ENCODE data around the gene FUT8. TPM values are rescaled to one million over a fixed set of nuclear protein-coding genes. Genes with fewer than 3 reads are reported as not detected.

FUT8 gene
- total RNA-seq, 1 donor from 2014 or later, result 117 TPM

- intact Hi-C loops (cut with micrococcal nuclease), result no loop called here
Observed at GRCh38 chr14:65487783-65488494, 75.4 kb downstream of the FUT8 start.

- intact Hi-C loops (cut with micrococcal nuclease), result no loop called here
Observed at GRCh38 chr14:65491274-65491673, 78.7 kb downstream of the FUT8 start.

GRCh38 chr14:65492266-65492665 lies 79.7 kb downstream of the FUT8 start:
- intact Hi-C loops (cut with micrococcal nuclease), result no loop called here

- intact Hi-C loops (cut with micrococcal nuclease), result no loop called here
Observed at GRCh38 chr14:65495196-65495595, 82.7 kb downstream of the FUT8 start.

- intact Hi-C loops (cut with micrococcal nuclease), result no loop called here
Observed at GRCh38 chr14:65496178-65496993, 83.9 kb downstream of the FUT8 start.

GRCh38 chr14:65499138-65499537 lies 86.6 kb downstream of the FUT8 start:
- intact Hi-C loops (cut with micrococcal nuclease), result no loop called here

GRCh38 chr14:65500075-65500474 lies 87.5 kb downstream of the FUT8 start:
- intact Hi-C loops (cut with micrococcal nuclease), result no loop called here

- intact Hi-C loops (cut with micrococcal nuclease), result no loop called here
Observed at GRCh38 chr14:65501328-65501727, 88.8 kb downstream of the FUT8 start.

GRCh38 chr14:65502676-65503124 lies 90.2 kb downstream of the FUT8 start:
- intact Hi-C loops (cut with micrococcal nuclease), result no loop called here

GRCh38 chr14:65503771-65504170 lies 91.2 kb downstream of the FUT8 start:
- intact Hi-C loops (cut with micrococcal nuclease), result no loop called here

- intact Hi-C loops (cut with micrococcal nuclease), result no loop called here
Observed at GRCh38 chr14:65506801-65507200, 94.3 kb downstream of the FUT8 start.

GRCh38 chr14:65509842-65510241 lies 97.3 kb downstream of the FUT8 start:
- intact Hi-C loops (cut with micrococcal nuclease), result no loop called here

GRCh38 chr14:65513671-65514070 lies 101.1 kb downstream of the FUT8 start:
- intact Hi-C loops (cut with micrococcal nuclease), result no loop called here

GRCh38 chr14:65517635-65518542 lies 105.4 kb downstream of the FUT8 start:
- intact Hi-C loops (cut with micrococcal nuclease), result no loop called here

- intact Hi-C loops (cut with micrococcal nuclease), result no loop called here
Observed at GRCh38 chr14:65528069-65528468, 115.5 kb downstream of the FUT8 start.

GRCh38 chr14:65531148-65531547 lies 118.6 kb downstream of the FUT8 start:
- intact Hi-C loops (cut with micrococcal nuclease), result no loop called here

GRCh38 chr14:65533736-65534404 lies 121.3 kb downstream of the FUT8 start:
- intact Hi-C loops (cut with micrococcal nuclease), result no loop called here

GRCh38 chr14:65536781-65537423 lies 124.4 kb downstream of the FUT8 start:
- intact Hi-C loops (cut with micrococcal nuclease), result no loop called here

- intact Hi-C loops (cut with micrococcal nuclease), result no loop called here
Observed at GRCh38 chr14:65548878-65549277, 136.3 kb downstream of the FUT8 start.

- intact Hi-C loops (cut with micrococcal nuclease), result no loop called here
Observed at GRCh38 chr14:65549429-65549828, 136.9 kb downstream of the FUT8 start.
